K562 (cell line): ENCODE measurements around the gene GRB10. TPM values are rescaled to one million over a fixed set of nuclear protein-coding genes. Genes with fewer than 3 reads are reported as not detected.

Experiments
- ATAC-seq: fragments of 200-7000 bp; cut with Tn5 transposase; 3 replicates; pipeline ENCODE4 v1.9.1; 2020; ENCODE audit warnings: moderate library complexity
- BruUV-seq: library from RNA; stranded (reverse); fragments of 400-500 nt; replicated peaks from 2 replicates; lab custom pipeline; 2021; lab: Mats Ljungman, UMichigan
- CTCF ChIA-PET: fragments of 300-600 bp; formaldehyde crosslinking; extraction: SDS; loops from one replicate; lab custom pipeline; 2021; ENCODE audit warnings: low intra/inter-chr PET ratio; lab: Yijun Ruan, JAX
- POLR2A ChIA-PET: fragments of 300-600, 350-650 bp; sonication (Branson Sonifier 250); formaldehyde crosslinking; extraction: SDS; loops from one replicate; lab custom pipeline; 2021; ENCODE audit warnings: antibody characterized with exemption, inconsistent platforms; lab: Yijun Ruan, JAX
- DNase-seq, 4 experiments: peaks; one replicate each; pipeline versions ENCODE4 v3.0.0 to v3.0.0-alpha.2; 2011 to 2018; ENCODE audit warnings: low spot score in 3 of 4, mixed read lengths in 3 of 4; ENCODE audit errors: extremely low read depth in 1 of 4
- FAIRE-seq: peaks from 2 replicates; lab custom pipeline; 2011; peaks lifted over from hg19 to GRCh38; lab: Jason Lieb, UNC
- H2AFZ ChIP-seq: 2 replicates; pipeline ENCODE4 v1.6.0; 2011; ENCODE audit warnings: low read depth, low read length, control low read depth, inconsistent platforms
- H3K27ac ChIP-seq: fragments of 200-600 bp; 3 replicates; pipeline ENCODE4 v1.8.0; 2011; ENCODE audit warnings: low read depth, mild to moderate bottlenecking, control low read depth, inconsistent platforms, low read length, moderate library complexity, mixed read lengths; ENCODE audit errors: extremely low read depth
- H3K27me3 ChIP-seq, 2 experiments: fragments of 300-600 bp in 1 of 2; 2 replicates in 1 of 2; 3 replicates in 1 of 2; pipeline versions ENCODE4 v1.6.0 to v1.8.0; 2011; ENCODE audit warnings: inconsistent platforms in 2 of 2, low read length in 2 of 2, mild to moderate bottlenecking in 1 of 2, mixed read lengths in 1 of 2, moderate library complexity in 1 of 2; ENCODE audit not compliant: control insufficient read depth in 2 of 2, insufficient read depth in 2 of 2
- H3K36me3 ChIP-seq: fragments of 300-600 bp; 3 replicates; pipeline ENCODE4 v1.8.0; 2011; ENCODE audit warnings: mild to moderate bottlenecking, low read length, inconsistent platforms; ENCODE audit not compliant: control insufficient read depth, insufficient read depth
- H3K4me1 ChIP-seq, 2 experiments: fragments of 200-600 bp in 1 of 2; replicated peaks in 1 of 2; 2 replicates in 1 of 2; 3 replicates in 1 of 2; pipeline versions ENCODE4 v1.5.1 to v1.8.0; 2011; ENCODE audit warnings: inconsistent platforms in 2 of 2, low read length in 2 of 2, mild to moderate bottlenecking in 1 of 2, mixed read lengths in 1 of 2, moderate library complexity in 1 of 2; ENCODE audit not compliant: control insufficient read depth in 2 of 2, insufficient read depth in 2 of 2
- H3K4me2 ChIP-seq: 2 replicates; pipeline ENCODE4 v1.6.1; 2011; ENCODE audit warnings: low read length, control low read depth, inconsistent platforms, mixed read lengths; ENCODE audit not compliant: insufficient read depth
- H3K4me3 ChIP-seq: fragments of 200-600 bp; sonication (generic), shearing (Covaris generic); 2 replicates; pipeline ENCODE4 v1.5.1; 2016; ENCODE audit warnings: control low read depth, inconsistent platforms
- H3K79me2 ChIP-seq: fragments of 200-600 bp; 3 replicates; pipeline ENCODE4 v1.8.0; 2011; ENCODE audit warnings: low read length, inconsistent platforms; ENCODE audit not compliant: control insufficient read depth, insufficient read depth
- H3K9ac ChIP-seq, 2 experiments: 2 replicates each; pipeline versions ENCODE4 v1.6.0 to v1.6.1; 2011; ENCODE audit warnings: low read depth in 2 of 2, low read length in 2 of 2, control low read depth in 1 of 2, inconsistent platforms in 1 of 2, mild to moderate bottlenecking in 1 of 2, mixed read lengths in 1 of 2; ENCODE audit not compliant: insufficient read depth in 1 of 2
- H3K9me1 ChIP-seq: one replicate; pipeline ENCODE4 v1.6.0; 2011; ENCODE audit warnings: inconsistent platforms, mild to moderate bottlenecking, low read length, moderate library complexity; ENCODE audit not compliant: control insufficient read depth, insufficient read depth
- H3K9me3 ChIP-seq: replicated peaks from 2 replicates; pipeline ENCODE4 v1.5.1; 2011; ENCODE audit warnings: low read depth, low read length, inconsistent platforms; ENCODE audit not compliant: control insufficient read depth, insufficient read depth
- H4K20me1 ChIP-seq: replicated peaks from 2 replicates; pipeline ENCODE4 v1.6.1; 2011; ENCODE audit warnings: low read length, inconsistent platforms, mixed read lengths; ENCODE audit not compliant: control insufficient read depth, insufficient read depth
- CEBPG ChIP-seq, 3 experiments: fragments of 200-800 bp in 1 of 3; sonication (Bioruptor generic) in 1 of 3; sonication (generic) in 1 of 3; formaldehyde crosslinking in 1 of 3; IDR thresholded peaks in 2 of 3; conservative IDR thresholded peaks in 1 of 3; 2 replicates each; pipeline versions ENCODE4 v1.6.1 to v1.8.0; 2016 to 2022; ENCODE audit warnings: missing compliant biosample characterization in 2 of 3, missing genetic modification characterization in 2 of 3, mild to moderate bottlenecking in 1 of 3, missing genetic modification reagents in 1 of 3
- CREBBP ChIP-seq: IDR thresholded peaks from one replicate; pipeline ENCODE4 v1.6.1; 2012; ENCODE audit warnings: low read depth, mild to moderate bottlenecking, control low read depth, inconsistent platforms, low read length
- E2F3 ChIP-seq: fragments of 250-450 bp; sonication (Bioruptor Pico); IDR thresholded peaks from 2 replicates; pipeline ENCODE4 v1.4.0; 2020; ENCODE audit warnings: mild to moderate bottlenecking
- FOXP1 ChIP-seq: sonication (generic); formaldehyde crosslinking; IDR thresholded peaks from 2 replicates; pipeline ENCODE4 v1.8.0; 2022; ENCODE audit warnings: mild to moderate bottlenecking, missing genetic modification reagents
- HOXB6 ChIP-seq: fragments of 250-450 bp; sonication (Bioruptor Pico); IDR thresholded peaks from 2 replicates; pipeline ENCODE4 v1.5.1; 2022; ENCODE audit warnings: mild to moderate bottlenecking, borderline replicate concordance
- JUNB ChIP-seq: fragments of 450-650 bp; formaldehyde crosslinking; conservative IDR thresholded peaks from 2 replicates; pipeline ENCODE4 v1.4.0; 2020; ENCODE audit warnings: mild to moderate bottlenecking
- MYBL2 ChIP-seq, 2 experiments: fragments of 450-650 bp in 1 of 2; sonication (generic) in 1 of 2; formaldehyde crosslinking in 1 of 2; IDR thresholded peaks; 2 replicates each; pipeline versions ENCODE4 v1.6.1 to v1.8.1; 2017 to 2022; ENCODE audit warnings: borderline replicate concordance in 1 of 2, inconsistent platforms in 1 of 2, low read depth in 1 of 2, mild to moderate bottlenecking in 1 of 2, missing genetic modification reagents in 1 of 2, moderate library complexity in 1 of 2
- NFE2 ChIP-seq: IDR thresholded peaks from 2 replicates; pipeline ENCODE4 v1.6.1; 2014; ENCODE audit warnings: antibody characterized with exemption, low read depth
- NFRKB ChIP-seq: fragments of 450-650 bp; IDR thresholded peaks from 2 replicates; pipeline ENCODE4 v1.6.1; 2016; ENCODE audit warnings: low read depth
- NFYB ChIP-seq: IDR thresholded peaks from 2 replicates; pipeline ENCODE4 v1.6.1; 2011; ENCODE audit warnings: mild to moderate bottlenecking, moderate library complexity; ENCODE audit not compliant: insufficient read length; ENCODE audit errors: extremely low read depth
- NR3C1 ChIP-seq: sonication (generic); formaldehyde crosslinking; IDR thresholded peaks from 2 replicates; pipeline ENCODE4 v1.8.1; 2022; ENCODE audit warnings: missing genetic modification reagents
- RBM39 ChIP-seq: fragments of 200-400 bp; formaldehyde crosslinking; optimal IDR thresholded peaks from 2 replicates; pipeline ENCODE3; 2018; ENCODE audit warnings: low read depth, low read length
- RHOXF2B ChIP-seq: fragments of 250-450 bp; sonication (Bioruptor Pico); conservative IDR thresholded peaks from 2 replicates; pipeline ENCODE4 v1.5.1; 2021
- SAFB2 ChIP-seq: fragments of 200-400 bp; formaldehyde crosslinking; IDR thresholded peaks from 2 replicates; pipeline ENCODE4 v1.6.1; 2018; ENCODE audit warnings: borderline replicate concordance, low read length, low read depth, moderate library complexity; ENCODE audit not compliant: severe bottlenecking
- SRSF7 ChIP-seq: fragments of 200-400 bp; formaldehyde crosslinking; optimal IDR thresholded peaks from 2 replicates; pipeline ENCODE3; 2017; ENCODE audit warnings: mild to moderate bottlenecking, low read depth, low read length
- TAF1 ChIP-seq: IDR thresholded peaks from 2 replicates; pipeline ENCODE4 v1.6.1; 2011; ENCODE audit warnings: mild to moderate bottlenecking, low read length, moderate library complexity; ENCODE audit not compliant: insufficient read depth, control insufficient read depth, severe bottlenecking; ENCODE audit errors: extremely low read depth
- WHSC1 ChIP-seq: IDR thresholded peaks from one replicate; pipeline ENCODE4 v1.6.1; 2012; ENCODE audit warnings: low read length, control low read depth, inconsistent platforms
- ZKSCAN3 ChIP-seq: fragments of 250-450 bp; sonication (Bioruptor Pico); IDR thresholded peaks from 2 replicates; pipeline ENCODE4 v1.4.0; 2020
- ZNF143 ChIP-seq: sonication (generic); formaldehyde crosslinking; IDR thresholded peaks from 2 replicates; pipeline ENCODE4 v1.9.0; 2022; ENCODE audit warnings: mild to moderate bottlenecking, missing genetic modification reagents
- ZNF778 ChIP-seq: fragments of 450-650 bp; formaldehyde crosslinking; IDR thresholded peaks from 2 replicates; pipeline ENCODE4 v1.4.0; 2020; ENCODE audit warnings: mild to moderate bottlenecking, moderate library complexity
- ZSCAN29 ChIP-seq: fragments of 450-650 bp; IDR thresholded peaks from 2 replicates; pipeline ENCODE4 v1.6.1; 2017
- WGBS: fragments of 100-300 bp; shearing (Covaris generic); methylation state at CpG from one replicate; pipeline ENCODE4 v1.1.6; 2016; ENCODE audit warnings: low coverage, mixed read lengths; ENCODE audit not compliant: insufficient coverage; ENCODE audit errors: missing lambda C conversion rate; 5-methylcytosine and 5-hydroxymethylcytosine counted together
- in situ Hi-C: fragments of 300-500 bp; cut with MboI; formaldehyde crosslinking; loops from 4 replicates; pipeline ENCODE4 v1.15.0; 2018; ENCODE audit warnings: inconsistent platforms, mixed read lengths
- intact Hi-C: fragments of 100-400 bp; cut with micrococcal nuclease; formaldehyde crosslinking; loops from 2 replicates; pipeline ENCODE4 v1.14.2; 2022
- polyA plus RNA-seq, 8 experiments: library from polyadenylated mRNA; depleted of rRNA in 4 of 8; stranded (reverse) in 5 of 8; unstranded in 3 of 8; fragments of >200 nt; fragmentation: Nextera tagmentation in 2 of 8; fragmentation: Illumina TruSeq in 1 of 8; extraction: Ambion mirVana in 2 of 8; extraction: Trizol in 1 of 8; gene quantifications; 2 replicates each; pipeline versions ENCODE4 v1.2.1 to v1.2.3, GENCODE V29; 2011 to 2014; ENCODE audit warnings: inconsistent platforms in 1 of 8, missing spikeins in 1 of 8
- total RNA-seq, 7 experiments: library from RNA; depleted of rRNA in 6 of 7; stranded (reverse); fragments of >200 nt in 6 of 7; fragmentation: Illumina TruSeq in 2 of 7; extraction: Trizol in 2 of 7; gene quantifications; 2 replicates each; pipeline versions ENCODE4 v1.2.1 to v1.2.3, GENCODE V29; 2011 to 2021; ENCODE audit warnings: low replicate concordance in 1 of 7
- TF ChIP-seq, protein P1 (sequence below): sonication (generic); formaldehyde crosslinking; IDR thresholded peaks from 2 replicates; pipeline ENCODE4 v1.5.0; 2020; ENCODE audit warnings: missing genetic modification reagents

GRB10 gene
- total and polyA plus RNA-seq, 9 of the 15 experiments (the other 6 are each of a cell fraction or from before 2014, with no cell fraction given): 8.9 to 88.5 (median 40.7) TPM

GRCh38 chr7:50650057-50650664, 132.5 kb downstream of the GRB10 start (continued):
- no peak for TF ChIP-seq SRSF7
- TF ChIP-seq NFE2: no peak
- TF ChIP-seq ZNF143 (CRISPR knock-in tag): no peak
- TF ChIP-seq ZNF778 (CRISPR knock-in tag): no peak
- TF ChIP-seq RHOXF2B: no peak
- no peak for TF ChIP-seq CEBPG (CRISPR knock-in tag; IDR thresholded peaks at IDR 0.05)
- TF ChIP-seq CEBPG (tag; conservative IDR thresholded peaks at IDR 0.05 in 1 of 2, IDR thresholded peaks at IDR 0.05 in 1 of 2): no peak
- no peak for TF ChIP-seq FOXP1 (CRISPR knock-in tag)
- no peak for TF ChIP-seq NFRKB
- no peak for TF ChIP-seq CREBBP

DNA sequence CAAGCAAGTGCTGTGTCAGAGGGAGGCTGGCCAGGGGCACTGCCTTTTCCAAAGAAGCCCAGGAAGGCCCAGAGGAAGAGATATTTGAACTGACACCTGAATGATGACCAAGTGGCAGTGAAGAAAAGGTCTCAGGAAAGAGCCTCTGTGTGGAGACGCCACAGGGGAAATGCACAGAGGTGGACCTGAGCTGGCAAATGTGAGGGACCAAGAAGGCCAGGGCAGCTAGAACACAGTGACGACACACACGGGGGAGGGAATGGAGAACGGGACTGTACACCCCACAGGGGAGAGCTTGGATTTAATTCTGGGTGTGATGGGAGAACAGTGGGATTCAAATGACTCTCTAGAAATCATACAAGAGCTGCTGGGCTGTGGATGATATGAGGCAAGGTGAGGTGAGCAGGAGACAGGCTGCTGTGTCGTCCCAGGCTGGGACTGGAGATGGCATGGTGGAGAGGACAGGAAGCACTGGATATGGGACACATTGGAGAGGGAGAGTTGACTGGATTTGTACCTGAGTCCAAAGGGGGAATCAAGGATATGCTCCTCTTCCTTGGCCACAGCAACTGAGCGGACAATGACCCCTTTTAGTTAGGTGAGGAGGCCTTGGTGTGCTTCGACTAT, 133.3 kb downstream of the GRB10 start:
- Histone ChIP-seq H3K27ac (no peak overlapping the region), H3K36me3 (no peaks in the 10 kb centered on the region; the same call in 1 of the 3 replicates), H3K27me3 (no peaks in the 10 kb centered on the region), H4K20me1 (peaks cover 2% of the 10 kb centered on the region; the same call in 1 of the 2 replicates), H3K9me1 (no peaks in the 10 kb centered on the region), H3K79me2 (peaks cover 3% of the 10 kb centered on the region; the same call in 1 of the 3 replicates), H3K4me3 (no peak overlapping the region), H3K4me2 (no peak overlapping the region), H2AFZ (no peak overlapping the region), H3K9ac (no peak overlapping the region), H3K4me1 (no peaks in the 10 kb centered on the region), H3K9me3 (no peaks in the 10 kb centered on the region)
- in situ Hi-C loops: no loop called here
- ATAC-seq (no peak), DNase-seq (no peak), FAIRE-seq (no peak)
- ChIA-PET CTCF (no interaction called here), POLR2A (interaction anchor here (0.6 to 3.1 kb wide), 3 partner anchors 9 to 119 kb away, joined by 3 to 9 read pairs (median 4); no protein-coding TSS in a partner anchor)
- no TSS peak for BruUV-seq
- intact Hi-C loops: no loop called here
- 87% methylated on average over 7 of the region's 7 CpGs for WGBS
- no peak for TF ChIP-seq E2F3 (CRISPR knock-in tag)
- no peak for TF ChIP-seq NR3C1 (CRISPR knock-in tag)
- TF ChIP-seq HOXB6: no peak
- no peak for TF ChIP-seq RBM39
- TF ChIP-seq, protein P1, sequence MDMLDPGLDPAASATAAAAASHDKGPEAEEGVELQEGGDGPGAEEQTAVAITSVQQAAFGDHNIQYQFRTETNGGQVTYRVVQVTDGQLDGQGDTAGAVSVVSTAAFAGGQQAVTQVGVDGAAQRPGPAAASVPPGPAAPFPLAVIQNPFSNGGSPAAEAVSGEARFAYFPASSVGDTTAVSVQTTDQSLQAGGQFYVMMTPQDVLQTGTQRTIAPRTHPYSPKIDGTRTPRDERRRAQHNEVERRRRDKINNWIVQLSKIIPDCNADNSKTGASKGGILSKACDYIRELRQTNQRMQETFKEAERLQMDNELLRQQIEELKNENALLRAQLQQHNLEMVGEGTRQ: no peak
- TF ChIP-seq ZSCAN29: no peak
- TF ChIP-seq ZKSCAN3 (CRISPR knock-in tag): no peak
- no peak for TF ChIP-seq WHSC1
- no peak for TF ChIP-seq JUNB (CRISPR knock-in tag)
- no peak for TF ChIP-seq MYBL2 (IDR thresholded peaks at IDR 0.05; ENCODE audit: low read depth)
- TF ChIP-seq MYBL2 (CRISPR knock-in tag; IDR thresholded peaks at IDR 0.05; ENCODE audit: borderline replicate concordance): no peak
- no peak for TF ChIP-seq SAFB2
- TF ChIP-seq TAF1: no peak
- TF ChIP-seq NFYB: no peak
